IPS-11a (cell line): ENCODE measurements around the gene ABCC1.
"Not testable (repeated sequence)": the region's sequence is repeated elsewhere in the genome, so short reads cannot be mapped to it uniquely, and the experiment has no call there.

ENCODE experiments used
- H3K4me3 ChIP-seq: one replicate; pipeline ENCODE4 v1.5.1; 2013; ENCODE audit warnings: low read depth, low read length, control low read depth

Gene ABCC1

GRCh38 chr16:16127469-16128116 is 178.2 kb downstream of the ABCC1 start:
- H3K4me3 ChIP-seq: no peak overlapping the region

GRCh38 chr16:16131204-16131603 is 181.8 kb downstream of the ABCC1 start:
- no peak overlapping the region for H3K4me3 ChIP-seq

GRCh38 chr16:16131659-16132058 is 182.2 kb downstream of the ABCC1 start:
- H3K4me3 ChIP-seq: no peak overlapping the region

- no peak overlapping the region for H3K4me3 ChIP-seq
Measured at GRCh38 chr16:16133943-16134604, 184.7 kb downstream of the ABCC1 start.

GRCh38 chr16:16136588-16136987 is 187.2 kb downstream of the ABCC1 start:
- no peak overlapping the region for H3K4me3 ChIP-seq

GRCh38 chr16:16137110-16137509 is 187.7 kb downstream of the ABCC1 start:
- no peak overlapping the region for H3K4me3 ChIP-seq

- no peak overlapping the region for H3K4me3 ChIP-seq
Measured at GRCh38 chr16:16138034-16138635, 188.7 kb downstream of the ABCC1 start.

GRCh38 chr16:16139061-16139460 is 189.6 kb downstream of the ABCC1 start:
- H3K4me3 ChIP-seq: no peak overlapping the region

- no peak overlapping the region for H3K4me3 ChIP-seq
Measured at GRCh38 chr16:16139806-16140205, 190.4 kb downstream of the ABCC1 start.

- no peak overlapping the region for H3K4me3 ChIP-seq
Measured at GRCh38 chr16:16140537-16140936, 191.1 kb downstream of the ABCC1 start.

- no peak overlapping the region for H3K4me3 ChIP-seq
Measured at GRCh38 chr16:16141141-16141540, 191.7 kb downstream of the ABCC1 start.

- H3K4me3 ChIP-seq: no peak overlapping the region
Measured at GRCh38 chr16:16141784-16142396, 192.5 kb downstream of the ABCC1 start.

GRCh38 chr16:16143038-16143763 is 193.8 kb downstream of the ABCC1 start:
- H3K4me3 ChIP-seq: no peak overlapping the region

- H3K4me3 ChIP-seq: no peak overlapping the region
Measured at GRCh38 chr16:16143931-16144330, 194.5 kb downstream of the ABCC1 start.

- H3K4me3 ChIP-seq: no peak overlapping the region
Measured at GRCh38 chr16:16144416-16144815, 195.0 kb downstream of the ABCC1 start.

GRCh38 chr16:16145286-16145685 is 195.9 kb downstream of the ABCC1 start:
- no peak overlapping the region for H3K4me3 ChIP-seq

- H3K4me3 ChIP-seq: no peak overlapping the region
Measured at GRCh38 chr16:16146380-16147315, 197.2 kb downstream of the ABCC1 start.

- no peak overlapping the region for H3K4me3 ChIP-seq
Measured at GRCh38 chr16:16147316-16147999, 198.0 kb downstream of the ABCC1 start.

- H3K4me3 ChIP-seq: not testable (repeated sequence)
Measured at GRCh38 chr16:16148000-16148599, 198.7 kb downstream of the ABCC1 start.
